Measurements from ENCODE around the gene HCN2. TPM values are rescaled to one million over a fixed set of nuclear protein-coding genes. Genes with fewer than 3 reads are reported as not detected.

The HCN2 gene
- total and polyA plus RNA-seq, 2 of the 13 experiments (the other 11 are each of a cell fraction or from before 2014, with no cell fraction given), result 0.01 TPM; not detected in 1

- TF ChIP-seq CREBL2 (CRISPR knock-in tag; IDR thresholded peaks at IDR 0.05; ENCODE audit: borderline replicate concordance) (no peak), ZMYM3 (CRISPR knock-in tag; IDR thresholded peaks at IDR 0.05) (peak; percentile 80; the same call in 1 of the 2 replicates), CEBPB (IDR thresholded peaks at IDR 0.05; ENCODE audit: borderline replicate concordance, low read depth, low read length) (no peak), CHD2 (IDR thresholded peaks at IDR 0.05; ENCODE audit: low read depth, low read length) (no peak), FOSL2 (CRISPR knock-in tag; IDR thresholded peaks at IDR 0.05) (peak; percentile 44), ZNF207 (IDR thresholded peaks at IDR 0.05; ENCODE audit: borderline replicate concordance) (no peak), SIX4 (CRISPR knock-in tag; IDR thresholded peaks at IDR 0.05) (0 out of 2 replicates have a peak, but pooled peaks have one; percentile 24), CEBPG (CRISPR knock-in tag; IDR thresholded peaks at IDR 0.05) (no peak), NRL (CRISPR knock-in tag; IDR thresholded peaks at IDR 0.05; ENCODE audit: borderline replicate concordance) (peak; percentile 75; the same call in 1 of the 2 replicates), EP300 (IDR thresholded peaks at IDR 0.05; ENCODE audit: low read depth in 2 of 2, low read length in 2 of 2) (no peak), EP300 (CRISPR knock-in tag; IDR thresholded peaks at IDR 0.05; ENCODE audit: borderline replicate concordance) (no peak), ZNF556 (CRISPR knock-in tag; IDR thresholded peaks at IDR 0.05; ENCODE audit: borderline replicate concordance) (no peak), ZNF776 (CRISPR knock-in tag; IDR thresholded peaks at IDR 0.05) (peak; percentile 85; the same call in 1 of the 2 replicates), ZBTB46 (CRISPR knock-in tag; IDR thresholded peaks at IDR 0.05; ENCODE audit: borderline replicate concordance) (no peak), PRPF4 (IDR thresholded peaks at IDR 0.05; ENCODE audit: low read depth, low read length, poor library complexity, severe bottlenecking) (no peak), ZNF605 (CRISPR knock-in tag; IDR thresholded peaks at IDR 0.05) (peak; percentile 33; the same call in 1 of the 2 replicates), MBD4 (IDR thresholded peaks at IDR 0.05; ENCODE audit: borderline replicate concordance, low read length) (no peak), HINFP (CRISPR knock-in tag; IDR thresholded peaks at IDR 0.05; ENCODE audit: low read depth) (no peak), HNF1A (IDR thresholded peaks at IDR 0.05; ENCODE audit: low read depth) (no peak), HNF1A (CRISPR knock-in tag; IDR thresholded peaks at IDR 0.05; ENCODE audit: borderline replicate concordance) (no peak), ZNF282 (IDR thresholded peaks at IDR 0.05; ENCODE audit: partially characterized antibody) (no peak), SALL2 (CRISPR knock-in tag; IDR thresholded peaks at IDR 0.05) (peak; percentile 79; the same call in 1 of the 2 replicates)
- TF ChIP-seq, protein P1, sequence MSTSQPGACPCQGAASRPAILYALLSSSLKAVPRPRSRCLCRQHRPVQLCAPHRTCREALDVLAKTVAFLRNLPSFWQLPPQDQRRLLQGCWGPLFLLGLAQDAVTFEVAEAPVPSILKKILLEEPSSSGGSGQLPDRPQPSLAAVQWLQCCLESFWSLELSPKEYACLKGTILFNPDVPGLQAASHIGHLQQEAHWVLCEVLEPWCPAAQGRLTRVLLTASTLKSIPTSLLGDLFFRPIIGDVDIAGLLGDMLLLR (CRISPR knock-in tag; IDR thresholded peaks at IDR 0.05), result peak; percentile 63; the same call in 1 of the 2 replicates
These were observed 75.3 kb downstream of the HCN2 start (continued) for GRCh38 chr19:664913-665443.

Measured in HepG2 (cell line).